ENCODE results near the gene MAPK4. TPM values are rescaled to one million over a fixed set of nuclear protein-coding genes. Genes with fewer than 3 reads are reported as not detected.

The MAPK4 gene
- total RNA-seq, 1 donor from 2014 or later = 23.6 TPM

DNA sequence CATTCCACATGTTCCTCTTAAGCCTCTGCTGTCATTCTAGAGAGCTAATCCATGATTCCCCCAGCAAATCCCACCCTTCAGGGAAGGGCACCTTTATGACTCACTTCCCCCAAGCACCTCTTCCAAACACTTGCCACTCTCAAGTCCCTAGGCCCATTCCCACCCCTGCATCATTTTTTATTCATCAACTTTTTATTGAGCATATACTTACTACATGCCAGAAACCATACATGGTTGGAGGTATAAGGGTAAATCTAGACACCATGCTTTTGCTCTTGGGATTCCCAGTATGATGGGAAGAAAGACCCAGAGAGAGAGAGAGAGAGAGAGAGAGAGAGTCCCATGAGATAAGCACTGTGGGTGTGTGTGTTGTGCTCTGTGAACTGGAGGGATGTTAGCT lies 87.9 kb downstream of the MAPK4 start:
- no peak for DNase-seq (ENCODE audit: low spot score in 2 of 2)
- no peak for FAIRE-seq

GRCh38 chr18:50649821-50650220 lies 89.9 kb downstream of the MAPK4 start:
- DNase-seq (ENCODE audit: low spot score in 2 of 2) = no peak
- FAIRE-seq = no peak

GRCh38 chr18:50651334-50651733 lies 91.4 kb downstream of the MAPK4 start:
- no peak for DNase-seq (ENCODE audit: low spot score in 2 of 2)
- FAIRE-seq = no peak

DNA sequence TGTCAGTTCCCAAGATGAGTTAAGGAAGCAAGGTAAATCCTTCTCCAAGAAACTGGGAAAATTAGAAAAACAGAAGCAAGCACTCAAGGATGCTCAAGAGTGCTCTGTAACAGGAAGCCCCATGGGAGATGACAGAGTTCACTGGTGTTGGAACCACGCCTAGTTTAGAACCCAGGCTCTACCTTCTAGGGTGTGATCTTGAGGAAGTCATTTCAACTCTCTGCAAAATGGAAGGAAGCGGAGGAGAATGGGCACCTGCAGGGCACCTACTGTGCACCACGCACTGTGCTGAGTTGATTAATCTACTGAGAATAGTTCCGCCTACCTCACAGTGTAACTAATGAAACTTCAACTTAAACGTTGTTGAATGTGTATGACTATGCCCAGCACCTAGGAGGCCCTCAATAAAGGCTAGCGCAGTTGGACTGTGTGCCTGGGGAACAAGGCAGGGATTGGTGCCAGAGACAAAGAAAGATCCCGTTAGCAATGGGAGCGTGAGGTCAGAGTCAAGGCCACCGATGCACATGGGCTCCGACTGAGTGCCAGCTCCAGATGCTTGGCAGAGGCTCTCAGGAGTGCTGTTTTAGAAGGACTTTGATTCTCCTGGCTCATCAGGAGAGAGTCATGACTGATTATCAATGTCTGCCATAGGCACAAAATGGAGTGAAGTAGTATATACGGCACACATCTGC lies 93.7 kb downstream of the MAPK4 start:
- no peak for FAIRE-seq
- no peak for DNase-seq (ENCODE audit: low spot score in 2 of 2)

GRCh38 chr18:50654211-50654610 lies 94.3 kb downstream of the MAPK4 start:
- FAIRE-seq (no peak), DNase-seq (ENCODE audit: low spot score in 2 of 2) (no peak)

DNA sequence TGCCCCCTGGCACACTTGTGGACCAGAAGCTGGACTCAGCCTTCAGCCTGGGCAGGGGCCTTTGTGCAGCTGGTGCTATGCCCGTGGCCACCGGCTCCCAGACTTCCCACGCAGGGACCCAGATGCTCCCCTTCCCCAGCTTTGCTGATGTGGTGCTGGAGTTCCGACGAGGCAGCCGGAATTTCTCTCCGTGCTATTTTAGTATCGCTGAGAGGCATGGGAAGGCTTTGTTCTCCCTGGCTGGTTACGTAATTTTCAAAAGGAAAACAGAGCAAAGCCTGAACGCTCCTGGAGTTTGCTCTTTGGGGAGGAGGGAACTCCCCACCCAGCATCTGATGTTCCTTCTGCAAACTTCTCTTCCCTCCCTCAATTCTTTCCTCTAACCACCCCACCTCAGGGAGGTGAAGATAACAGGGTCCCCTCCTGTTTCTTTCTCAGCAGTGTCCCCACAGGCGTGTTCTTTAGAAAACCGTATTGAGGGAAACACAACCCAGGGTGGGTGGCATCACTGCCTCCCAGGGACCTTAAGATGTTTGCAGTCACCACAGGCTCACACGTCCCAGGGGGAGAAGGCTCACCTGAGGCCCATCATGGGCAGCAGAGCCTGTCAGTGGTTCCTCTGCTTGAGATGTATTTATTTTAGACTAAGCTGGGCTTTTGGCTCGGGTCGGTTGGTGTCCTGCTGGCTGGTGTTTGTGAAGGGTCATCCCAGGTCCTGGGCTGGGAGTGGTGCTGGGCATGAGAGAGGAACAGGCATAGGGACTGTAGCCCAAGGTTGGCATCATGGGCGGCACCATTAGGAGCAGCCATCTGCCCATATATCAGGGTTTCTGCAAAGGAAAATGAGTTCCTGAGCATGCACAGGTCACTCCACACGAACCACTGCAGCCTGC lies 95.0 kb downstream of the MAPK4 start:
- FAIRE-seq = no peak
- DNase-seq (ENCODE audit: low spot score in 2 of 2) = no peak

GRCh38 chr18:50656396-50656795 lies 96.5 kb downstream of the MAPK4 start:
- FAIRE-seq (no peak), DNase-seq (ENCODE audit: low spot score in 2 of 2) (no peak)

DNA sequence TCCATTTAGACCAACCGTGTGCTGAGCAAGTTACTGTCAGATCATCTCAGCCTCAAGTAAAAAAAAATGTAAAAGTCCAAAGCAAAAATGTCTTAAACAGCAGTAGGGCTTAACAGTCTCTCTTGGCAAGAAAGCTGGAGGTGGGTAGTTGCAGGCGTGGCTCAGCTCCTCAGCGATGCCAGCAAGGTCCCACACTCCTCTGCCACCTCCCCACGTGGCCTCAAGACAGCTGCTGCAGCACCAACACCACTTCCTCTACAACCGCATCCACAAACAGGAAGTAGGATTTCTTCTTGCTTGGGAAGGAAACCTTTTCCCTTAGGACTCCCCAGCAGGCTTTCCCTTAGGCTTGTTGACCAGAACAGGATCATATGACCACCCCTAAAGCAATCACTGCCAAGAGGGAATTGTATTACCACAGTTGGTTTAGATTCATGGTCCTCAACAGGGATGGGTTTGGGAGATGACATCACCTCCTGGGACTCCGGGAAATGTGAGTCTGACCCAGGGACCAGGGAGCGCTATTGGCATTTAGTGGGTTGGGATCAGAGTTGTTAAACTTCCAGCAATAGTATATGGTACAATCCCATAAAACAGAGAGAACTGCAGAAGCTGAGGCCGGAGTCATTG lies 97.1 kb downstream of the MAPK4 start:
- FAIRE-seq = no peak
- no peak for DNase-seq (ENCODE audit: low spot score in 2 of 2)

GRCh38 chr18:50658601-50659000 lies 98.7 kb downstream of the MAPK4 start:
- FAIRE-seq (no peak), DNase-seq (ENCODE audit: low spot score in 2 of 2) (no peak)

DNA sequence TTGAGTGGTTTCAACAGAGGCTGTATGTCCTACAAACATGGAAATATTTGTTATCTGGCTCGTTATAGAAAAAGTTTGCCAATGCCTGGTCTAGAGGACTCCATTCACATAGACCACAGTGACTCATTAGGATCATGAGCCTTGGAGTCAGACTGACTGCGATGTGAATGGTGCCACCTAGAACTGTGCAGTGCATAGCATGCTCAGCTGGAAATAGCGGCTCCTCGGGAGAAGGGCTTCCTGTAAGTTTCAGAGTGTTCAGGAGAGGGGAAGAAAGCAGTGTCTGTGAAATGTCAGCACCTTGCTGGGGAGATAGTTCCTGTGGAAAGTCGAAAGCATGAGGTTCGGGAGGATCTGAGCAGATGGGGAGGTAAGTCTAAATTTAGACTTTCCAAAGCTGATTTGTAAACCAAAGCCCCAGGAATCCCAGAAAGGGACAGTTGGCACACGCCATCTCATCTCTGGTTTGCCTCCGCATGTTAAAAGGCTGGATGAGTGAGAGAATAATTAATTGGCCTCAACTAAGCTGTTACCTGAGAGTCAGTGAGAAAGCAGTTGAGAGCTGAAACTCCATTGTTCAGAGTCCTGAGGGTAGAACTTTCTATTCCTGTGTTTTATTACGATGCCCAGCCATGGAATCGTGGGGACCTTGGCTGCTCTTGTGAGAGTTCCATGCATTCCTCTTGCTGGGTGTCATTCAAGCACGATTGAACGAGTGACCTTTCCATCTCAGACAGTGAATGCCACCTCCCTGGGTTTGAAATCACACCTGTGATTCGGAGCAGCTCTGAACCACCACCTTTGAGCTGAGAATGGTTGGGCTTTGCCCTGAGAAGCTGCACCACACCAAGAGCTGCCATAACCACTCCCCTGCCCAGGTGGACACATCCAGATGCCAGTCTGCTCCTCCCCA lies 99.5 kb downstream of the MAPK4 start:
- DNase-seq (ENCODE audit: low spot score in 2 of 2) = no peak
- FAIRE-seq = no peak

DNA sequence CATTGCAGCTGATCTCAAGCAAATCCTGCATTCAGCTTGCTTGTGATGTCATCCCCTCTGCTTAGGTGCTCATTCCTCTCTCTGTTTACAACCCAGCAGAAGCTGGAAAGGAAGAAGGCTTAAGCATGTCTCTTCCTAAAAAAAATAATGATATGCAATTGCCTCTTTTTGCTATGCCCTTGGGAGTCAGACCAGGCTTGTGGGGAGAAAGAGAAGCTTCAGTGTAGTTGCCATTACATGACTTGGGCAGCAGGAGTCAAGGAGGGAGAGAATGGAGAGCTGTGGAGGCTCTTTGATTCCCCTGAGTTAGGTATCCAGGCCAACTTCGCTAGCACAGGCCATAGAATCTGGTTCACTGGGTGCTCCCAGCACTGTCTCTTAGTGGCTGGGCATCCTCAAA lies 101.1 kb downstream of the MAPK4 start:
- FAIRE-seq = no peak
- no peak for DNase-seq (ENCODE audit: low spot score in 2 of 2)

GRCh38 chr18:50662177-50662576 lies 102.3 kb downstream of the MAPK4 start:
- DNase-seq (ENCODE audit: low spot score in 2 of 2) (no peak), FAIRE-seq (no peak)

- no peak for DNase-seq (ENCODE audit: low spot score in 2 of 2)
Observed at GRCh38 chr18:50662775-50663383, 103.0 kb downstream of the MAPK4 start.

DNA sequence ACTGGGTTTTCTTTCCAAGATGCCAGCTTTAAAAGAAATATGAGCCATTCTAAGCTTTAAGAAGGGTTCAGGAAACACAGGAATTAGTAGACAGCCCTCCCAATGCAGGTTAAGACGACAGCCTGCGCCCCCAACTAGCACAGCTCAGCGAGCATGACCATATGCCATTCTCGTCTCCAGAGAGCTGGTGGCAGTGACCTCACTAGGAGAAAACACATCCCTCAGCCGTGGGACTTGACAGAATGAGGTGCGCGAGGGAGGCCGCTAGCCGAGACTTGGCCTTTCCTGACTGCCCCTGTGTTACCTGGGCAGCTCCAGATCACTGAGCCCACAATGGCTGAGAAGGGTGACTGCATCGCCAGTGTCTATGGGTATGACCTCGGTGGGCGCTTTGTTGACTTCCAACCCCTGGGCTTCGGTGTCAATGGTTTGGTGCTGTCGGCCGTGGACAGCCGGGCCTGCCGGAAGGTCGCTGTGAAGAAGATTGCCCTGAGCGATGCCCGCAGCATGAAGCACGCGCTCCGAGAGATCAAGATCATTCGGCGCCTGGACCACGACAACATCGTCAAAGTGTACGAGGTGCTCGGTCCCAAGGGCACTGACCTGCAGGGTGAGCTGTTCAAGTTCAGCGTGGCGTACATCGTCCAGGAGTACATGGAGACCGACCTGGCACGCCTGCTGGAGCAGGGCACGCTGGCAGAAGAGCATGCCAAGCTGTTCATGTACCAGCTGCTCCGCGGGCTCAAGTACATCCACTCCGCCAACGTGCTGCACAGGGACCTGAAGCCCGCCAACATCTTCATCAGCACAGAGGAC lies 103.9 kb downstream of the MAPK4 start:
- no peak for DNase-seq (ENCODE audit: low spot score in 2 of 2)
- FAIRE-seq = no peak

More at GRCh38 chr18:50662775-50663383, 103.0 kb downstream of the MAPK4 start:
- no peak for FAIRE-seq

- FAIRE-seq = no peak
Observed at GRCh38 chr18:50665015-50665414, 105.1 kb downstream of the MAPK4 start.

DNA sequence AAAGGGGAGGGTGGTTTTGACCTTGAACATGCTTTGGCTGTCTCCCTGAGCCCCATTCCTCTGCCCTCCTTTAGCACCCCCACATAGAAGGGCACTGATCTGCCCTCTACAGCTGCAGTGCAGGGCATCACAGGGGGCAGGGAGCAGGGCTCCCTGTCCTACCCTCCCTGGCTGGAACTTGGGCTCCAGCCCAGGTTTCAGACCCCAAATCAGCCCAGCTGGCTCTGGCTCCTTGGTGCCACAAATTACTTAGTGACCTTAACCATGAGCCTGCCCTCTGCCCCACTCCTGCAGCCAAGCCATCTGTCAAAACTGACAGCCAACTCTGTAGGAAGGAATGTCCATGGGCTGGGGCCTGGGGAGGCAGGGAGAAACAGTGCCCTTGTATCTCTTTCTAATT lies 105.6 kb downstream of the MAPK4 start:
- DNase-seq (ENCODE audit: low spot score in 2 of 2) (no peak), FAIRE-seq (no peak)

More at GRCh38 chr18:50665015-50665414, 105.1 kb downstream of the MAPK4 start:
- DNase-seq (ENCODE audit: low spot score in 2 of 2) = no peak

DNA sequence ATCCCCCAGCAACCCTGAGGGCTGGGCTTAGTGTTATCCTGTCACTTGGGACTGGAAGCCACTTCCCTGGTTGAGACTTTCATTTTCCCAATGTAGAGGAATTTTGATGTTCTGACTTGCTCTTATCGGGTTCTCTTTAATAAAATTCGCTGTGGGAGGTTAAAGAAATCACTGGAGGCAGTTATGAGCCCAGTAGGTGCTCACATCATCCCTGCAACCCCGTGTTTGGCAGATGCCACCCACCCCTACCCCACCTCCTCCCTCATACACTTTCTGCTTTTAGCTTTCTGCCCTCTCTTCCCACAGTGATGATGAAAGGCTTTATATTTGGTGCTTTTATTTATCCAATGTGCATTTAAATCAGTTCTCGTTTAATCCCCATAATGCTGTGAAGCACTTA lies 106.6 kb downstream of the MAPK4 start:
- no peak for FAIRE-seq

GRCh38 chr18:50671376-50671775 lies 111.5 kb downstream of the MAPK4 start:
- no peak for DNase-seq (ENCODE audit: low spot score in 2 of 2)
- FAIRE-seq = no peak

More for the DNA sequence above, 106.6 kb downstream of the MAPK4 start:
- DNase-seq (ENCODE audit: low spot score in 2 of 2) = no peak
